MM.1S (cell line): ENCODE measurements around the gene HOXD11.

ENCODE experiments used
- CTCF ChIP-seq: fragments of 300-600 bp; sonication (generic); IDR thresholded peaks from 2 replicates; pipeline ENCODE4 v1.5.1; 2016; ENCODE audit warnings: antibody characterized with exemption, low read length, mixed read lengths
- EZH2 ChIP-seq: fragments of 300-600 bp; sonication (generic); optimal IDR thresholded peaks from 2 replicates; pipeline ENCODE3; 2017; ENCODE audit warnings: low read depth, mild to moderate bottlenecking, antibody characterized with exemption, low read length, mixed read lengths

GRCh38 chr2:176093898-176094249, 13.2 kb upstream of the HOXD11 start:
- TF ChIP-seq CTCF (no peak), EZH2 (no peak)
